ENCODE results near the gene DTWD2. TPM values are rescaled to one million over a fixed set of nuclear protein-coding genes. Genes with fewer than 3 reads are reported as not detected.

DTWD2 gene
- total RNA-seq, 1 experiment from 2014 or later: 8.2 TPM

Other genes starting within 250 kb of the DTWD2 start
- 10.3 and 22.0 TPM in 2 replicates for gene DMXL1, start 82.5 kb upstream of the DTWD2 start, total RNA-seq (2014; rRNA removed; shearing (Covaris generic))

All from M059J (cell line).